ENCODE measurements around the gene PELI1.

DNA sequence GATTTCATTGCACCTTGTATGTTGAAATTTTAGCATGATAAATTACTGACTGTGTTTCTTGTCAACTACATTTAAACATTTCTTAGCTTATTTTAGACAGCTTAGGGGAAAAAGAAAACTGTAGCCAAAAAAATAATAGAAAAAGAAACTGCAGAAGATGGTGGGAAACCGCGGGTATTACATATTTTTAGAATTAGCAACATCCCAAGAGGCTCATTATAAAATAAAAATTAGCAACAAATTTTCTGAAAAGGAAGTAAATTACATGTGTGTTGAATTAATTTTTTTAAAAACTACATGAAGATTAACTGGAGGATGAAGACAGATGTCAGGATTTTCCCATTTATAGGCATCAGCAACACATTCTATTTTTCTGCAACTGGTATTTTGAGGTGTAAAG lies 4.3 kb downstream of the PELI1 start:
- TF ChIP-seq, protein P1, sequence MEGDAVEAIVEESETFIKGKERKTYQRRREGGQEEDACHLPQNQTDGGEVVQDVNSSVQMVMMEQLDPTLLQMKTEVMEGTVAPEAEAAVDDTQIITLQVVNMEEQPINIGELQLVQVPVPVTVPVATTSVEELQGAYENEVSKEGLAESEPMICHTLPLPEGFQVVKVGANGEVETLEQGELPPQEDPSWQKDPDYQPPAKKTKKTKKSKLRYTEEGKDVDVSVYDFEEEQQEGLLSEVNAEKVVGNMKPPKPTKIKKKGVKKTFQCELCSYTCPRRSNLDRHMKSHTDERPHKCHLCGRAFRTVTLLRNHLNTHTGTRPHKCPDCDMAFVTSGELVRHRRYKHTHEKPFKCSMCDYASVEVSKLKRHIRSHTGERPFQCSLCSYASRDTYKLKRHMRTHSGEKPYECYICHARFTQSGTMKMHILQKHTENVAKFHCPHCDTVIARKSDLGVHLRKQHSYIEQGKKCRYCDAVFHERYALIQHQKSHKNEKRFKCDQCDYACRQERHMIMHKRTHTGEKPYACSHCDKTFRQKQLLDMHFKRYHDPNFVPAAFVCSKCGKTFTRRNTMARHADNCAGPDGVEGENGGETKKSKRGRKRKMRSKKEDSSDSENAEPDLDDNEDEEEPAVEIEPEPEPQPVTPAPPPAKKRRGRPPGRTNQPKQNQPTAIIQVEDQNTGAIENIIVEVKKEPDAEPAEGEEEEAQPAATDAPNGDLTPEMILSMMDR (IDR thresholded peaks at IDR 0.05; ENCODE audit: low read length): no peak
- TF ChIP-seq EZH2 (IDR thresholded peaks at IDR 0.05; ENCODE audit: borderline replicate concordance, low read length): no peak
